HAP-1 (cell line): ENCODE results near the gene NAA16.

ENCODE experiments used
- DNase-seq, 2 experiments: peaks; one replicate each; pipeline ENCODE4 v3.0.0-alpha.2; 2016 to 2020; ENCODE audit warnings: low spot score in 2 of 2
- H3K27me3 ChIP-seq: fragments of 250-450 bp; sonication (Bioruptor Pico); 2 replicates; pipeline ENCODE4 v1.5.1; 2020; ENCODE audit warnings: low read depth, mild to moderate bottlenecking, moderate library complexity
- H3K36me3 ChIP-seq: fragments of 250-450 bp; sonication (Bioruptor Pico); replicated peaks from 2 replicates; pipeline ENCODE4 v1.5.1; 2020; ENCODE audit warnings: mild to moderate bottlenecking
- H3K4me1 ChIP-seq: fragments of 250-450 bp; sonication (Bioruptor Pico); 2 replicates; pipeline ENCODE4 v1.5.1; 2020; ENCODE audit warnings: mild to moderate bottlenecking
- H3K4me3 ChIP-seq: fragments of 250-450 bp; sonication (Bioruptor Pico); 2 replicates; pipeline ENCODE4 v1.5.1; 2020; ENCODE audit warnings: mild to moderate bottlenecking, moderate library complexity
- H3K9me3 ChIP-seq: fragments of 250-450 bp; sonication (Bioruptor Pico); 2 replicates; pipeline ENCODE4 v1.5.1; 2020; ENCODE audit warnings: mild to moderate bottlenecking, moderate library complexity
- in situ Hi-C: fragments of 300-500 bp; cut with MboI; formaldehyde crosslinking; loops from 3 replicates; pipeline ENCODE4 v1.14.3; 2020; ENCODE audit warnings: low sequenced_read_pairs, inconsistent platforms, mixed read lengths

Gene NAA16

GRCh38 chr13:41313117-41313516, 2.0 kb downstream of the NAA16 start:
- DNase-seq, result no peak
- Histone ChIP-seq H3K9me3 (no peaks in the 10 kb centered on the region), H3K27me3 (no peaks in the 10 kb centered on the region), H3K4me1 (peaks cover 10% of the 10 kb centered on the region), H3K4me3 (peak overlapping the region; percentile 94), H3K36me3 (no peaks in the 10 kb centered on the region; the same call in 1 of the 2 replicates)
- in situ Hi-C loops, result loop anchor here (10.0 kb wide), 1 partner anchor 248 kb away; the partner anchor contains the start of gene WBP4

- Histone ChIP-seq H3K27me3 (no peaks in the 10 kb centered on the region), H3K4me3 (peak overlapping the region; percentile 94), H3K9me3 (no peaks in the 10 kb centered on the region), H3K36me3 (no peaks in the 10 kb centered on the region; the same call in 1 of the 2 replicates), H3K4me1 (peaks cover 10% of the 10 kb centered on the region)
- in situ Hi-C loops, result loop anchor here (10.0 kb wide), 1 partner anchor 249 kb away; the partner anchor contains the start of gene WBP4
- no peak for DNase-seq
Observed at GRCh38 chr13:41313659-41314197, 2.7 kb downstream of the NAA16 start.

- DNase-seq, result no peak
- H3K36me3 ChIP-seq, result peaks cover 8% of the 10 kb centered on the region
- in situ Hi-C loops, result loop anchor here (10.0 kb wide), 1 partner anchor 251 kb away; the partner anchor contains the start of gene WBP4
- H3K9me3 ChIP-seq, result no peaks in the 10 kb centered on the region
- H3K4me3 ChIP-seq, result no peak overlapping the region
- H3K27me3 ChIP-seq, result no peaks in the 10 kb centered on the region
- peaks cover 10% of the 10 kb centered on the region for H3K4me1 ChIP-seq
Observed at GRCh38 chr13:41315443-41316047, 4.5 kb downstream of the NAA16 start.

- no peaks in the 10 kb centered on the region for H3K27me3 ChIP-seq
- H3K9me3 ChIP-seq, result no peaks in the 10 kb centered on the region
- no peak overlapping the region for H3K4me3 ChIP-seq
- H3K4me1 ChIP-seq, result peaks cover 10% of the 10 kb centered on the region
- DNase-seq, result no peak
- H3K36me3 ChIP-seq, result peaks cover 15% of the 10 kb centered on the region
- in situ Hi-C loops, result loop anchor here (10.0 kb wide), 1 partner anchor 252 kb away; the partner anchor contains the start of gene WBP4
Observed at GRCh38 chr13:41317243-41317642, 6.2 kb downstream of the NAA16 start.

- Histone ChIP-seq H3K4me3 (no peak overlapping the region), H3K9me3 (no peaks in the 10 kb centered on the region), H3K4me1 (no peaks in the 10 kb centered on the region), H3K36me3 (peaks cover 47% of the 10 kb centered on the region), H3K27me3 (no peaks in the 10 kb centered on the region)
- in situ Hi-C loops, result no loop called here
- no peak for DNase-seq
Observed at GRCh38 chr13:41325752-41326151, 14.7 kb downstream of the NAA16 start.

GRCh38 chr13:41326661-41327060, 15.6 kb downstream of the NAA16 start:
- Histone ChIP-seq H3K36me3 (peaks cover 44% of the 10 kb centered on the region), H3K9me3 (no peaks in the 10 kb centered on the region), H3K4me1 (no peaks in the 10 kb centered on the region), H3K27me3 (no peaks in the 10 kb centered on the region), H3K4me3 (no peak overlapping the region)
- no peak for DNase-seq
- in situ Hi-C loops, result no loop called here

GRCh38 chr13:41327994-41328790, 17.1 kb downstream of the NAA16 start:
- no peak for DNase-seq
- no peaks in the 10 kb centered on the region for H3K9me3 ChIP-seq
- peaks cover 45% of the 10 kb centered on the region for H3K36me3 ChIP-seq
- in situ Hi-C loops, result no loop called here
- no peak overlapping the region for H3K4me3 ChIP-seq
- no peaks in the 10 kb centered on the region for H3K27me3 ChIP-seq
- no peaks in the 10 kb centered on the region for H3K4me1 ChIP-seq

- in situ Hi-C loops, result no loop called here
- H3K4me3 ChIP-seq, result no peak overlapping the region
- H3K9me3 ChIP-seq, result no peaks in the 10 kb centered on the region
- H3K27me3 ChIP-seq, result no peaks in the 10 kb centered on the region
- no peak for DNase-seq
- peaks cover 31% of the 10 kb centered on the region for H3K36me3 ChIP-seq
- H3K4me1 ChIP-seq, result no peaks in the 10 kb centered on the region
Observed at GRCh38 chr13:41332829-41333228, 21.8 kb downstream of the NAA16 start.

- no peaks in the 10 kb centered on the region for H3K27me3 ChIP-seq
- no peaks in the 10 kb centered on the region for H3K4me1 ChIP-seq
- in situ Hi-C loops, result no loop called here
- no peaks in the 10 kb centered on the region for H3K9me3 ChIP-seq
- no peak overlapping the region for H3K4me3 ChIP-seq
- no peak for DNase-seq
- peaks cover 33% of the 10 kb centered on the region for H3K36me3 ChIP-seq
Observed at GRCh38 chr13:41334810-41335209, 23.7 kb downstream of the NAA16 start.

GRCh38 chr13:41344358-41344757, 33.3 kb downstream of the NAA16 start:
- Histone ChIP-seq H3K4me1 (no peaks in the 10 kb centered on the region), H3K36me3 (peaks cover 17% of the 10 kb centered on the region), H3K27me3 (no peaks in the 10 kb centered on the region), H3K9me3 (no peaks in the 10 kb centered on the region), H3K4me3 (no peak overlapping the region)
- DNase-seq, result no peak
- in situ Hi-C loops, result no loop called here

GRCh38 chr13:41345165-41345913, 34.3 kb downstream of the NAA16 start:
- Histone ChIP-seq H3K27me3 (no peaks in the 10 kb centered on the region), H3K9me3 (no peaks in the 10 kb centered on the region), H3K4me3 (no peak overlapping the region), H3K36me3 (peaks cover 17% of the 10 kb centered on the region), H3K4me1 (no peaks in the 10 kb centered on the region)
- no peak for DNase-seq
- in situ Hi-C loops, result no loop called here

GRCh38 chr13:41345914-41346589, 35.0 kb downstream of the NAA16 start:
- H3K4me1 ChIP-seq, result no peaks in the 10 kb centered on the region
- no peak overlapping the region for H3K4me3 ChIP-seq
- in situ Hi-C loops, result no loop called here
- no peak for DNase-seq
- H3K9me3 ChIP-seq, result no peaks in the 10 kb centered on the region
- no peaks in the 10 kb centered on the region for H3K27me3 ChIP-seq
- peaks cover 16% of the 10 kb centered on the region for H3K36me3 ChIP-seq
